Hepatocyte (in vitro differentiated cells): ENCODE measurements around the gene AGMAT.

Experiments
- EZH2 ChIP-seq: fragments of 200-600 bp; sonication (generic); IDR thresholded peaks from 2 replicates; pipeline ENCODE4 v1.6.1; 2016; ENCODE audit warnings: antibody characterized with exemption, mild to moderate bottlenecking, borderline replicate concordance
- EZH2phosphoT487 ChIP-seq: fragments of 200-600 bp; sonication (generic); IDR thresholded peaks from one replicate; pipeline ENCODE4 v1.6.1; 2018; ENCODE audit warnings: antibody characterized with exemption, mild to moderate bottlenecking, low read depth, moderate library complexity; ENCODE audit not compliant: unreplicated experiment, severe bottlenecking
- TF ChIP-seq, protein P1 (sequence below): fragments of 200-600 bp; sonication (generic); IDR thresholded peaks from 2 replicates; pipeline ENCODE4 v1.5.1; 2016; ENCODE audit warnings: antibody characterized with exemption, mild to moderate bottlenecking; ENCODE audit not compliant: poor library complexity

GRCh38 chr1:15524021-15524282, 60.9 kb downstream of the AGMAT start, which contains the start of gene CASP9:
- TF ChIP-seq, protein P1, sequence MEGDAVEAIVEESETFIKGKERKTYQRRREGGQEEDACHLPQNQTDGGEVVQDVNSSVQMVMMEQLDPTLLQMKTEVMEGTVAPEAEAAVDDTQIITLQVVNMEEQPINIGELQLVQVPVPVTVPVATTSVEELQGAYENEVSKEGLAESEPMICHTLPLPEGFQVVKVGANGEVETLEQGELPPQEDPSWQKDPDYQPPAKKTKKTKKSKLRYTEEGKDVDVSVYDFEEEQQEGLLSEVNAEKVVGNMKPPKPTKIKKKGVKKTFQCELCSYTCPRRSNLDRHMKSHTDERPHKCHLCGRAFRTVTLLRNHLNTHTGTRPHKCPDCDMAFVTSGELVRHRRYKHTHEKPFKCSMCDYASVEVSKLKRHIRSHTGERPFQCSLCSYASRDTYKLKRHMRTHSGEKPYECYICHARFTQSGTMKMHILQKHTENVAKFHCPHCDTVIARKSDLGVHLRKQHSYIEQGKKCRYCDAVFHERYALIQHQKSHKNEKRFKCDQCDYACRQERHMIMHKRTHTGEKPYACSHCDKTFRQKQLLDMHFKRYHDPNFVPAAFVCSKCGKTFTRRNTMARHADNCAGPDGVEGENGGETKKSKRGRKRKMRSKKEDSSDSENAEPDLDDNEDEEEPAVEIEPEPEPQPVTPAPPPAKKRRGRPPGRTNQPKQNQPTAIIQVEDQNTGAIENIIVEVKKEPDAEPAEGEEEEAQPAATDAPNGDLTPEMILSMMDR = no peak
- no peak for TF ChIP-seq EZH2phosphoT487
- no peak for TF ChIP-seq EZH2
